PC-9 (cell line): ENCODE measurements around the gene ZBTB37. TPM values are rescaled to one million over a fixed set of nuclear protein-coding genes. Genes with fewer than 3 reads are reported as not detected.

Experiments used
- BruUV-seq: library from RNA; stranded (reverse); fragments of 400-500 nt; replicated peaks from 2 replicates; lab custom pipeline; 2021; lab: Mats Ljungman, UMichigan
- CTCF ChIA-PET: fragments of 300-600 bp; sonication (Branson Sonifier 250); formaldehyde crosslinking; loops from one replicate; lab custom pipeline; 2022; ENCODE audit warnings: antibody characterized with exemption; lab: Charles Lee
- POLR2A ChIA-PET: fragments of 300-600 bp; sonication (Branson Sonifier 250); formaldehyde crosslinking; loops from one replicate; lab custom pipeline; 2022; ENCODE audit warnings: antibody characterized with exemption; ENCODE audit not compliant: unreplicated experiment; lab: Charles Lee
- DNase-seq, 2 experiments: peaks; one replicate each; pipeline versions ENCODE4 v3.0.0 to v3.0.0-alpha.2; 2015 to 2022; ENCODE audit warnings: mixed read lengths in 1 of 2
- H2AFZ ChIP-seq: fragments of 200-600 bp; sonication (generic); 2 replicates; pipeline ENCODE4 v1.8.1; 2017; ENCODE audit warnings: antibody characterized with exemption
- H3F3A ChIP-seq: fragments of 200-600 bp; sonication (generic); 2 replicates; pipeline ENCODE4 v1.8.1; 2017; ENCODE audit warnings: antibody characterized with exemption, mild to moderate bottlenecking, low read depth; ENCODE audit not compliant: insufficient read depth
- H3K27ac ChIP-seq: fragments of 200-600 bp; sonication (generic); 2 replicates; pipeline ENCODE4 v1.6.1; 2016; ENCODE audit warnings: mixed run types
- H3K27me3 ChIP-seq: fragments of 200-600 bp; sonication (generic); 2 replicates; pipeline ENCODE4 v1.6.1; 2016; ENCODE audit warnings: low read depth, mixed run types; ENCODE audit not compliant: insufficient read depth
- H3K36me3 ChIP-seq: fragments of 200-600 bp; sonication (generic); 2 replicates; pipeline ENCODE4 v1.6.1; 2016; ENCODE audit warnings: low read depth, mixed run types
- H3K4me1 ChIP-seq: fragments of 200-600 bp; sonication (generic); replicated peaks from 2 replicates; pipeline ENCODE4 v1.6.1; 2016; ENCODE audit warnings: mixed run types; ENCODE audit not compliant: insufficient read depth
- H3K4me2 ChIP-seq: fragments of 200-600 bp; sonication (generic); 2 replicates; pipeline ENCODE4 v1.6.1; 2017; ENCODE audit warnings: mixed run types
- H3K4me3 ChIP-seq: fragments of 200-600 bp; sonication (generic); 2 replicates; pipeline ENCODE4 v1.6.1; 2016; ENCODE audit warnings: mixed run types
- H3K79me2 ChIP-seq: fragments of 200-600 bp; sonication (generic); 2 replicates; pipeline ENCODE4 v1.6.1; 2017; ENCODE audit warnings: low read depth, mixed run types
- H3K9me2 ChIP-seq: fragments of 200-600 bp; sonication (generic); 2 replicates; pipeline ENCODE4 v1.8.1; 2017; ENCODE audit warnings: mild to moderate bottlenecking; ENCODE audit not compliant: insufficient read depth
- H3K9me3 ChIP-seq: fragments of 200-600 bp; sonication (generic); 2 replicates; pipeline ENCODE4 v1.8.1; 2016; ENCODE audit warnings: low read depth; ENCODE audit not compliant: insufficient read depth
- H4K20me1 ChIP-seq: fragments of 200-600 bp; sonication (generic); 2 replicates; pipeline ENCODE4 v1.8.1; 2017; ENCODE audit not compliant: insufficient read depth
- CTCF ChIP-seq: fragments of 200-600 bp; sonication (generic); conservative IDR thresholded peaks from 2 replicates; pipeline ENCODE4 v1.6.1; 2017; ENCODE audit warnings: mixed run types, antibody characterized with exemption, mild to moderate bottlenecking, moderate library complexity
- EZH2 ChIP-seq: fragments of 200-600 bp; sonication (generic); IDR thresholded peaks from 2 replicates; pipeline ENCODE4 v1.8.0; 2017; ENCODE audit warnings: antibody characterized with exemption, low read depth
- intact Hi-C: fragments of 100-400 bp; cut with micrococcal nuclease; formaldehyde crosslinking; loops from one replicate; pipeline ENCODE4 v1.10.0; 2022; ENCODE audit not compliant: unreplicated experiment
- total RNA-seq: library from RNA; stranded (reverse); gene quantifications from 2 replicates; pipeline ENCODE4 v1.2.3, GENCODE V29; 2021

The ZBTB37 gene
- total RNA-seq, 1 experiment from 2014 or later: 8.3 TPM

- peaks cover 52% of the 10 kb centered on the region for H4K20me1 ChIP-seq
- DNase-seq: no peak
- ChIA-PET POLR2A (interaction anchor here (0.6 to 0.7 kb wide), 4 partner anchors 38 to 356 kb away, joined by 3 to 6 read pairs (median 4); no protein-coding TSS in a partner anchor), CTCF (no interaction called here)
- no peaks in the 10 kb centered on the region for H3K9me3 ChIP-seq
- H3K36me3 ChIP-seq: peaks cover 49% of the 10 kb centered on the region
- no peaks in the 10 kb centered on the region for H3K27me3 ChIP-seq
- H3K79me2 ChIP-seq: peaks cover 34% of the 10 kb centered on the region
- H3K4me3 ChIP-seq: no peak overlapping the region
- H3K27ac ChIP-seq: peak overlapping the region; percentile 91
- no peak for TF ChIP-seq CTCF
- TF ChIP-seq EZH2: no peak
- BruUV-seq: no TSS peak
- intact Hi-C loops: loop anchor here (10.0 kb wide), 2 partner anchors 211 to 1329 kb away; partner anchors contain the start of gene SUCO
- peak overlapping the region; percentile 96 for H3K4me2 ChIP-seq
- peaks cover 25% of the 10 kb centered on the region for H3K4me1 ChIP-seq
- no peaks in the 10 kb centered on the region for H3K9me2 ChIP-seq
- H2AFZ ChIP-seq: no peak overlapping the region
- peaks cover 82% of the 10 kb centered on the region for H3F3A ChIP-seq
These were observed 4.7 kb upstream of the ZBTB37 start for GRCh38 chr1:173863224-173864161.

- H3F3A ChIP-seq: peaks cover 82% of the 10 kb centered on the region
- BruUV-seq: no TSS peak
- DNase-seq: no peak
- H3K4me1 ChIP-seq: peaks cover 27% of the 10 kb centered on the region
- intact Hi-C loops: loop anchor here (10.0 kb wide), 2 partner anchors 210 to 1330 kb away; partner anchors contain the start of gene SUCO
- H3K27ac ChIP-seq: peak overlapping the region; percentile 91
- H3K9me2 ChIP-seq: no peaks in the 10 kb centered on the region
- H3K4me2 ChIP-seq: peak overlapping the region; percentile 96
- peaks cover 52% of the 10 kb centered on the region for H4K20me1 ChIP-seq
- no peak overlapping the region for H2AFZ ChIP-seq
- ChIA-PET CTCF (no interaction called here), POLR2A (interaction anchor here (0.6 to 0.7 kb wide), 4 partner anchors 39 to 355 kb away, joined by 3 to 6 read pairs (median 4); no protein-coding TSS in a partner anchor)
- peaks cover 34% of the 10 kb centered on the region for H3K79me2 ChIP-seq
- H3K27me3 ChIP-seq: no peaks in the 10 kb centered on the region
- H3K4me3 ChIP-seq: peak overlapping the region; percentile 95
- H3K9me3 ChIP-seq: no peaks in the 10 kb centered on the region
- H3K36me3 ChIP-seq: peaks cover 49% of the 10 kb centered on the region
- TF ChIP-seq EZH2: no peak
- TF ChIP-seq CTCF: no peak
These were observed 3.9 kb upstream of the ZBTB37 start for GRCh38 chr1:173864179-173864867.
